Activated T-cell treated with anti-CD3 and anti-CD28 coated beads for 48 hours (primary cell): Measurements from ENCODE around the gene SPAST.
"Not testable (repeated sequence)": the region's sequence is repeated elsewhere in the genome, so short reads cannot be mapped to it uniquely, and the experiment has no call there.

Experiments used
- DNase-seq: peaks from one replicate; pipeline ENCODE4 v3.0.0-alpha.2; 2020; ENCODE audit warnings: low read depth

Gene SPAST

DNA sequence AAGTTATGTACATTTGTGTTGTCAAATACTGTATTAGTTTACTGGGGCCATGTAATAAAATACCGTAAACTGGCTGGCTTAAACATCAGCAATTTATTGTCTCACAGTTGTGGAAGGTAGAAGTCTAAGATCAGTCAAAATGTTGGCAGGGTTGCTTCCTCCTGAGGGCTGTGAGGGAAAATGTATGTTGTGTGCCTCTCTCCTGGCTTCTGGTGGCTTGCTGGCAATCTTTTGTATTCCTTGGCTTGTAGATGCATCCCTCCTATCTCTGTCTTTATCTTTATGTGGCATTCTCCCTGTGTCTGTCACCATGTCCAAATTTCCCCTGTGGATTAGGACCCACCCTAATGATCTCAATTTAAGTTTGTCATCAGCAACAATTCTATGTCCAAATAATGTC, 65.3 kb downstream of the SPAST start:
- no peak for DNase-seq

DNA sequence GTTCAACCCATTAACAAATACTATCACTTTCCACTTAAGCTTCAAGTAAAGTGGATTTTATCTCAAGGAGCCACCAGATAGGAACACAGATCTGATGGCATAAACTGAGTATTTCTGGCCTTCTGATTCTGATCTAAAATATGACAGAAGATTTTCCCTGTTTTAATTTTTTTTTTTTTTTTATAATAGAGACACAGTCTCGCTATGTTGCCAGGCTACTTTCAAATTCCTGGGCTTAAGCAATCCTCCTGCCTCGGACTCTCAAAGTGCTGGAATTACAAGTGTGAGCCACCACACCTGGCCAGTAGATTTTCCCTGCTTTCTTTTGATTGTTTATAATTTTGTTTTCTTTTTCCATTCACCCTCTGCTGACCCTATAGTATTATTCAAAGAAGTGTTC, 65.7 kb downstream of the SPAST start:
- DNase-seq, result no peak

DNA sequence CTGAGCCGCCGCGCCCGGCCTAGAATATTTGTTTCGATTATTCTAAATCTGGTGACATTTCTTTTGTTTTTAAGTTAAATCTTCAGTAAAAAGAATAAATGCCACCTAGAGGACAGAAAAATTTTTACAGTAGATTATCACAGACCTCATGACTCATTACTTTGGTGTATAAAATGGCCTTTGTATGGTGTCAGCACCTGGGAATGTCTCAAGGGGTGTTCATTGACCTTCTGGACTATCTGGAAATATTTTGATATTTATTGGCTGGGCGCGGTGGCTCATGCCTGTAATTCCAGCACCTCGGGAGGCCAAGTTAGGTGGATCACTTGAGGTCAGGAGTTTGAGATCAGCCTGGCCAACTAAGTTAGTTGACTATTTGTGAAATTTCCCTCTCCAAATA, 72.1 kb downstream of the SPAST start:
- DNase-seq, result no peak

DNA sequence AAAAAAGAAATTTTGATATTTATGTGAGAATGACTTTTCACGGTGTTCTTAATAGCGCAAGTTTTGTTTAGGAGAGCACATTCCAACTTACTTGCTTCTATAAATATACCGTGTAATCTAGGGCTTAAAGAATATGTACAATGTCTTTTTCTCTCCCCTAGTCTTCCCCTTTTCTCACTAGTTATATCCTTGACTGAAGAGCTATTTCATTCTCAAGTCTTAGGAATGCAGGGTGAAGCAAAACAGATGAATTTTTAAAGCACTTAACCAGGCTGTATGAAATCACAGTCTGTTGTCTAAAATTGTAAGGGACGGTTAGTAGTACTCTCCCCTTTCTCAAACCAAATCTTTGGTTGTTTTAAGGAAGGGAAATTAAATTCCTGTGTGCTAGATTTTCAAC, 72.7 kb downstream of the SPAST start:
- DNase-seq, result no peak

DNA sequence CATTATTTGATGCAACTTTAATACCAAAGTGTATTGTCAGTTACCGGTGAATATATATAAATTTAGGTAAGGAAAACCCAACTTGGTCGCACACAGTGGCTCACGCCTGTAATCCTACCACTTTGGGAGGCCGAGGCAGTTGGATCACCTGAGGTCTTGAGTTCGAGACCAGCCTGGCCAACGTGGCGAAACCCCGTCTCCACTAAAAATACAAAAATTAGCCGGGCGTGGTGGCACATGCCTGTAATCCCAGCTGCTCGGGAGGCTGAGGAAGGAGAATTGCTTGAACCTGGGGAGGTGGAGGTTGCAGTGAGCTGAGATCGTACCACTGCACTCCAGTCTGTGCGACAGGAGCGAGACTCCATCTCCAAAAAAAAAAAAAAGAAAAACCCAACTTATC, 88.2 kb downstream of the SPAST start:
- DNase-seq, result not testable (repeated sequence)

DNA sequence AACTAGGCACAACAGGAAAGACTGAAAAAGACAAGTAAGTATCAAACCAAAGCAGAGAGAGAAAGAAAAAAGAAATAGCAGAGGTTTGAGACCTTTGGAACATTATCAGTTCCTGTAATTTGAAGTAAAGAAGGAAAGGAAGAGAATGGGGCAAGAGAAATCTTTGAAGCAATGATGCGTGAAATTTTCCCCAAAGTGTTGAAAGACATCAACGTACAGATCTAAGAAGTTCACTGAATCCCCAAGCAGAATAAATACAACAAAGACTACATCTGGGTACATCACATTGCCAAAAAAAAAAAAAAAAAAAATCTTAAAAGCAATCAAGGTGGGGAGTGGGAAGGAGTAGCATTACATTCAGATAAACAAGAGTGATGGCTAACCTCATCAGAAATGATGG, 96.3 kb downstream of the SPAST start:
- no peak for DNase-seq

DNA sequence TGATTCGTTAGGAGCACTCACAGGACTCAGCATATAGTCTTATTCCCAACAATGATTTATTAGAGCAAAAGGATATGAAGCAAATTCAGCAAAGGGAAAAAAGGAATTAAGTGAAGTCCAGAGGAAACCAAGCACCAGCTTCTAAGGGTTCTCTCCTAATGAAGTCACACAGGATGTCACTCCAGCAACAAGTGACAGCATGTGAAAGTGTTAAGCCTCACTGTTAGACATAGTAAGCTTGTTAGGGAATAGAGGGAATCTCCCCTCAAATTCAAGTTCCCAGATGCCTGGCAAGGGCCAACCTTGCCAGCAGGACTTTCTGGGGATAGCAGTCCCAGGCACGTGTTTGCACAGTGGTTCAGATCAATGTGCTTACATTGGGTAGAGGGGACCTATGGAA, 97.9 kb downstream of the SPAST start:
- DNase-seq, result no peak

DNA sequence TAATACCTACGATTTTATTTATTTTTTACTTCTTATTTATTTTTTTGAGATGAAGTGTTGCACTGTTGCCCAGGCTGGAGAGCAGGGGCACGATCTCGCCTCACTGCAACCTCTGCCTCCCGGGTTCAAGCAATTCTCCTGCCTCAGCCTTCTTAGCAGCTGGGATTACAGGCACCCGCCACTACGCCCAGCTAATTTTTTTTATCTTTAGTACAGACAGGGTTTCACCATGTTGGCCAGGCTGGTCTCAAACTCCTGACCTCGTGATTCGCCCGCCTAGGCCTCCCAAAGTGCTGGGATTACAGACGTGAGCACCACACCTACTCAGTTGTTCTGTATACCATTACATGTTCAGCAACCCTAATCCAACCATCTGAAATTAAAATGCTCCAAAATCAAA, 100.9 kb downstream of the SPAST start:
- not testable (repeated sequence) for DNase-seq

DNA sequence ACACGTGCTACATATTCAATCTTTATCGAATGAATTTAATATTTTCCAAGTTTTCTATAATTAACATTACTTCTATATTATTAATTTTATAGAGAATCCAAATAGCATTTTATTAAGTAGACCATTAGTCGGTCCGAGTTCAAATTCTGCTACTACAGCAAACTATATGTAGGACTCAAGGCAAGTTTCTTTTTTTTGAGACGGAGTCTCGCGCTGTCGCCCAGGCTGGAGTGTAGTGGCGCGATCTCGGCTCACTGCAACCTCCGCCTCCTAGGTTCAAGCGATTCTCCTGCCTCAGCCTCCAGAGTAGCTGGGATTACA, 101.6 kb downstream of the SPAST start:
- DNase-seq, result not testable (repeated sequence)

DNA sequence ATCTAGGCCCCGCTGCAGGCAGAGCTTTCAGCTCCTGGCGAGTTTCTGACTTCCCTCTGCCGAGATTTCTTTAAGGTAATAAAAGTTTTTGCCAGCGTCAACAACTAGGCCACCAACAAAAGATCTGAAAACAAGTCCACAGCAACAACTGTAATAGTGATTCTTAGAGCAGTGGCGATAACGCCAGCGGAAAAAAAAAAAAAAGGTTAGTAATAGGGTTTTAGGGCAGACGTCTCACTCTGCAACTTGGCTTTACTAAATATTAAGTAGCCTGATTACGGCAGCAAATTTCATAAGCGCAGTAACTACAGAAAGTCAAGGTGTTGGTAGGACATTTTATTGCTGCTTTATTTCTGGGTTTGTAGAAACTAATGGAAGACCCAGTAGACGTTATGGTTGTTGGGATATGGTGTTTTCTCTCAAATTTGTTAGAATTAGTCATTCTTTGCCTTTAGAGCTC, 102.8 kb downstream of the SPAST start:
- DNase-seq, result no peak

DNA sequence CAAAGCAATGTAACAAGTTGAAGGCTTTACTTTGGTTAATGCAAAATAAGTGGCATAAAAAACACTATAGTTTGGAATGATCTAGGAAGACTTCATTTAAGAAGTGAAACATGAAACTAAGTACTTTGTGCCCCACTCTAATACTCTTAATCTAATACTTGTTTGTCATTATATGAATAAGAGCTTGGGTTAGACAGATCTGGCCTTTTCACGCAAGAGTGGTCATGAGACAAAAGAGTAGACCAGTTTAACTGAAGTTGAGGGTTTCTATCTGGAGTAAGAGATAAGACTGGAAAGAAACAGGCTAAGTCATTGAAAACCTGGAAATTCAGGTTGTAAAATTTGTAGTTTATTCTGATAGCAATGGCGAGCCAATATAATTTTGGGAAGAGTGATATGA, 105.2 kb downstream of the SPAST start:
- no peak for DNase-seq

DNA sequence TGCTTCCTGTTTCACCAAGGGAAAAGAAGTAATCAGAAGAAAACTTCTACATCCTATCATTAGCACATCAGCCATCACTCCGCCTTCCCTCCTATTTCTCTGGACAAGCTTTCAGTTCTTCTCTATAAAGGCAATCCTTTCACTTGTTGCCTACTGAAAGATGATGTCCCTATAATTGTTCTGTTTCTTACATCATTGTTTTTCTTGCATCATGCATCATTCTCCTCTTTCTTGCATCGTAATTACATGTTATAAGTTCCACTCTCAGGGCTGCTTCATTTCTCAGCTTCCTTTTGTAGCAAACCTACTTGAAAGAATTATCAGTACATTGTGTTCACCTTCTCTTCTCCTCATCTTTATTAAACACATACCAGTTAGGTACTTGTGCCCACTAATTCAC, 109.5 kb downstream of the SPAST start:
- no peak for DNase-seq

DNA sequence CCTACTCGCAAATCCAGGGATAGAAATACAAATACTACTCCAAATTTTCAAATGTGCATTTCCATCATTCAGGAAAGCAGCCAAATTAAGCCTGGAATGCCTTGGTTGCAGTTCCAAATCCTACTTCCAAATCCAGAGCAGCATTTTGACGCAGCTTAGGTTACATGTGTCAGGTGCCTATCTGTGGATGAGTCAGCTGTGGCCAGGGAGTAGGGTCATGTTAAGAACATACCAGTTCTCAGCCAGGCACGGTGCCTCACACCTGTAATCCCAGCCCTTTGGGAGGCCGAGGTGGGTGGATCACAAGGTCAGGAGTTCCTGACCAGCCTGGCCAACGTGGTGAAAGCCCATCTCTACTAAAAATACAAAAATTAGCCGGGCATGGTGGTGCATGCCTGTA, 119.3 kb downstream of the SPAST start:
- no peak for DNase-seq

DNA sequence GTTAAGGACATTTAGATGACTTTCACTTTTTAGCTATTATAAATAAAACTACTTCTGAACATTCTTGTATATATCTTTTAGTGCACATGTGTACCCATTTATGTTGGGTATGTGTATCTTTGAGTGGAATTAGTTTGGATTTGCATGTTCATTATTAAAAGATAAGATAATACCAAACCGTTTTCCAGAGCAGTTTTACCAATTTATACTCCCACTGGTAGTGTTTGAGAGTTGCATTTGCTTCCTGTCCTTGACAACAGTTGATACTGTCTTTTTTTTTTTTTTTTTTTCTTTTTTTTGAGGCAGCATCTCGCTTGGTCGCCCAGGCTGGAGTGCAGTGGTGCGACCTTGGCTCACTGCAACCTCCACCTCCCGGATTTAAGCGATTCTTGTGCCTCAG, 125.7 kb downstream of the SPAST start:
- no peak for DNase-seq

DNA sequence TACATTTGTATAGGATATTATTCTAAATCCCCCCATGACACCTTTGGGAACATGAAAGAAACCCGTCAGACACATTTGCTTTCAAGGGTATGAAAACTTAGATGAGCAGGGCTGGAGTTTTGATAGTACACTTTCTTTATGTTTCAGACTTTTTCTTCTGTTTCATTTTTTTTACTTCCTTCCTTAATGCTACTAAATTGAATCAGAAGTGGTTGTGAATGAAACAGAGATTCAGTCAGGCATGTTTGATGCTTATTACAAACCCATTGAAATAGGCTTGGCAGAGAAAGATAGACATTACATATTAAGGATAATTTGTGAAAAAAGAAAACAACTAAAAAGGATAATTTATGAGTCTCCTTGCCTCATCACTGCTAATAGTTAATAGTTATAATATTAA, 129.1 kb downstream of the SPAST start:
- no peak for DNase-seq

DNA sequence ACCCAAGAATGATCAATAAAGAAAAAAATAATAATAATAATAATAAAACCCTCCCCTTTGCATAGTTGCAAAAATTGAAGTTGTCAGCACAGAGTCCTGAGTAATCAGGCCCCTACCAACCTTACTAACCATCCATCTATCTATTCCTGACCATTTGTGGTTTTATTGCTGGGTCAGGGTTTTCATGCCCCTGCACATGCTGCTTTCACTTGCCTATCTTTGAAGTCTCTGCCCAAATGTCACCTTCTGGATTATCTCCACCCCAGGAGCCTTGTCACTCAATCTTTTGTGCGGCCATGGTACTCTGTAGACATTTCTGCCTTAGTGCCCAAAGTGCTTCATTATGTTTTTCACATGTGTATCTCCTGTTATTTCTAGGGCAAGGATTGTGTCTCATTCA, 137.5 kb downstream of the SPAST start:
- no peak for DNase-seq

DNA sequence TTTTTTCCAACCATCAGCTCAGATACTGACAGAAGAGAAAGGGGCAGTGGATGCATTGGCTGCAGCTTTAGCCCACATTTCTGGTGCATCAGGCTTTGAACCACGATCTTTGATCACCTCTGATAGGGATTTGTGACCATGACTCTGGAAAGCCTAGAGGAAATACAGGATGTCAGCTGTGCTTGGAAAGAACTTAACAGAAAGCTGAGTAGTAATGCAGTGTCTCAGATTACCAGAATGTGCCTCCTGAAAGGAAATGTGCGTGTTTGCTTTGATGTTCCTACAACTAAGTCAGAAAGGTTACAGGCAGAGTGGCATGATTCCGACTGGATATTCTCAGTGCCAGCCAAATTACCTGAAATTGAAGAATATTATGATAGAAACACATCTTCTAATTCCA, 140.1 kb downstream of the SPAST start:
- DNase-seq, result not testable (repeated sequence)
